GM12878 (cell line): ENCODE data around the gene MTO1.

ENCODE experiments used
- HDAC6 ChIP-seq: fragments of 200-600 bp; sonication (generic); IDR thresholded peaks from one replicate; pipeline ENCODE4 v1.8.0; 2017; ENCODE audit warnings: antibody characterized with exemption; ENCODE audit not compliant: unreplicated experiment
- KAT2A ChIP-seq: conservative IDR thresholded peaks from 2 replicates; pipeline ENCODE4 v1.6.1; 2011; ENCODE audit warnings: low read depth, low read length; ENCODE audit not compliant: control insufficient read depth
- MLLT1 ChIP-seq: fragments of 450-650 bp; IDR thresholded peaks from 2 replicates; pipeline ENCODE4 v1.6.1; 2016; ENCODE audit warnings: mild to moderate bottlenecking
- PKNOX1 ChIP-seq: fragments of 450-650 bp; IDR thresholded peaks from 2 replicates; pipeline ENCODE4 v1.6.1; 2016; ENCODE audit warnings: mild to moderate bottlenecking
- POLR2AphosphoS5 ChIP-seq: IDR thresholded peaks from 2 replicates; pipeline ENCODE4 v1.6.1; 2011; ENCODE audit warnings: mild to moderate bottlenecking, low read length, inconsistent platforms
- SMC3 ChIP-seq: IDR thresholded peaks from 2 replicates; pipeline ENCODE4 v1.6.1; 2011; ENCODE audit warnings: low read length, improper control_type of control experiment, borderline replicate concordance
- TF ChIP-seq, protein P1 (sequence below), 3 experiments: IDR thresholded peaks in 2 of 3; conservative IDR thresholded peaks in 1 of 3; 2 replicates each; pipeline ENCODE4 v1.5.1; 2011; ENCODE audit warnings: low read depth in 3 of 3, low read length in 3 of 3, mild to moderate bottlenecking in 3 of 3, control low read depth in 2 of 3, moderate library complexity in 2 of 3, inconsistent platforms in 1 of 3, mixed read lengths in 1 of 3; ENCODE audit not compliant: control insufficient read depth in 2 of 3, insufficient read depth in 1 of 3; ENCODE audit errors: extremely low read depth in 1 of 3

GRCh38 chr6:73487473-73487872 is 25.9 kb downstream of the MTO1 start:
- TF ChIP-seq POLR2AphosphoS5, result no peak
- no peak for TF ChIP-seq HDAC6
- no peak for TF ChIP-seq PKNOX1
- TF ChIP-seq, protein P1, sequence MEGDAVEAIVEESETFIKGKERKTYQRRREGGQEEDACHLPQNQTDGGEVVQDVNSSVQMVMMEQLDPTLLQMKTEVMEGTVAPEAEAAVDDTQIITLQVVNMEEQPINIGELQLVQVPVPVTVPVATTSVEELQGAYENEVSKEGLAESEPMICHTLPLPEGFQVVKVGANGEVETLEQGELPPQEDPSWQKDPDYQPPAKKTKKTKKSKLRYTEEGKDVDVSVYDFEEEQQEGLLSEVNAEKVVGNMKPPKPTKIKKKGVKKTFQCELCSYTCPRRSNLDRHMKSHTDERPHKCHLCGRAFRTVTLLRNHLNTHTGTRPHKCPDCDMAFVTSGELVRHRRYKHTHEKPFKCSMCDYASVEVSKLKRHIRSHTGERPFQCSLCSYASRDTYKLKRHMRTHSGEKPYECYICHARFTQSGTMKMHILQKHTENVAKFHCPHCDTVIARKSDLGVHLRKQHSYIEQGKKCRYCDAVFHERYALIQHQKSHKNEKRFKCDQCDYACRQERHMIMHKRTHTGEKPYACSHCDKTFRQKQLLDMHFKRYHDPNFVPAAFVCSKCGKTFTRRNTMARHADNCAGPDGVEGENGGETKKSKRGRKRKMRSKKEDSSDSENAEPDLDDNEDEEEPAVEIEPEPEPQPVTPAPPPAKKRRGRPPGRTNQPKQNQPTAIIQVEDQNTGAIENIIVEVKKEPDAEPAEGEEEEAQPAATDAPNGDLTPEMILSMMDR (IDR thresholded peaks at IDR 0.05 in 2 of 3, conservative IDR thresholded peaks at IDR 0.05 in 1 of 3; ENCODE audit: control insufficient read depth in 2 of 3, extremely low read depth in 1 of 3, insufficient read depth in 1 of 3, low read depth in 3 of 3, low read length in 3 of 3), result no peak
- no peak for TF ChIP-seq KAT2A
- TF ChIP-seq MLLT1, result no peak
- TF ChIP-seq SMC3, result no peak
